ENCODE results near the gene TSPAN18. TPM values are rescaled to one million over a fixed set of nuclear protein-coding genes. Genes with fewer than 3 reads are reported as not detected.

Gene TSPAN18
- total and polyA plus RNA-seq, 8 donors = 27.2 to 85.8 (median 63.7) TPM

DNA sequence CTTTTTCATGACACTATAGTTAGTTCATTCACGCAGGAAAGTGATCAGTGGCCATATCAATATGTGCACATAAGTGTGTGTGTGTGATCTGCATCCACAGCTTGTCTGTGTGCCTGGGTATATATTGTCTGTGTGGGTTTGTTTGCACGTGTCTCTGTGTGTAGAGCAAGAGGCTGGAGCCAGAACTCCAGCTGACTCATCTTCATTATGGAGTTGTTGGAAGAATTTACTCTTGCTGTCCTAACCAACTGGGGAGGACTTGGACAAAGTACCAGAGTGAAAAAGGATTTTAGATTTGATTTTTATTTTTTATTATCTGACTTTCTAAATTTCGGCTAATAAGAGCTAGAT is 160.0 kb downstream of the TSPAN18 start:
- ATAC-seq (peak; percentile 73), DNase-seq (peak in 1 of 4 donors; percentile 24)
- Histone ChIP-seq H3K27ac (no peak overlapping the region), H3K4me3 (no peak overlapping the region), H3K4me1 (peaks cover 0 to 11% of the 10 kb centered on the region in 2 donors), H3K27me3 (peaks cover 0 to 5% of the 10 kb centered on the region in 2 donors), H3K36me3 (no peaks in the 10 kb centered on the region), H3K9me3 (no peaks in the 10 kb centered on the region)
- intact Hi-C loops (cut with DNase I) = no loop called here
- no peak for TF ChIP-seq CTCF (IDR thresholded peaks at IDR 0.05)

DNA sequence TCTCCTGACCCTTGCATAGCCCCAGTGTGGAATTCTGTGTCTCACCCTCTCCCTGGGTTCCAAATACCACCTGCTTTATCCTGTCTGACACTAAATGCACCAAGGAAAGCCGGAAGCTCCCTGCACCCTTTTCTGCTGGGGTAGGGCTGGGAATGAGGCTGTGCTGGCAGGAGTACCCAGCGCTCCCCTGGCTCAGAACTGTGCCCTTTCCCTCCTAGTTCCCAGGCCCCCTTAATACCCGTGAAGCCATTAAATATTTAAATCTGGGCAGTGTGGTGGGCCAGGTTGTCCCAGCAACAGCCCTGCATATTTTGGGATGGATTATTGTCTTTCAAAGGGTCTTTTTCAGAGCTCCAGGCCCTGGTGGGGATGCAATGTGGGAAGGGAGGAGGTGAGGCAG is 160.9 kb downstream of the TSPAN18 start:
- Histone ChIP-seq H3K4me3 (no peak overlapping the region), H3K27ac (no peak overlapping the region), H3K36me3 (no peaks in the 10 kb centered on the region), H3K4me1 (peaks cover 0 to 11% of the 10 kb centered on the region in 2 donors), H3K9me3 (no peaks in the 10 kb centered on the region), H3K27me3 (no peaks in the 10 kb centered on the region)
- DNase-seq = no peak
- intact Hi-C loops (cut with DNase I) = no loop called here
- TF ChIP-seq CTCF (IDR thresholded peaks at IDR 0.05) = no peak
- no peak for ATAC-seq

- intact Hi-C loops (cut with DNase I) = no loop called here
- no peak for DNase-seq
- no peak for ATAC-seq
- no peak for TF ChIP-seq CTCF (IDR thresholded peaks at IDR 0.05)
- Histone ChIP-seq H3K27ac (no peak overlapping the region), H3K4me3 (no peak overlapping the region), H3K27me3 (peaks cover 0 to 1% of the 10 kb centered on the region in 2 donors), H3K36me3 (no peaks in the 10 kb centered on the region), H3K9me3 (no peaks in the 10 kb centered on the region), H3K4me1 (peaks cover 0 to 11% of the 10 kb centered on the region in 2 donors)
These were observed 162.5 kb downstream of the TSPAN18 start for GRCh38 chr11:44889266-44889665.

DNA sequence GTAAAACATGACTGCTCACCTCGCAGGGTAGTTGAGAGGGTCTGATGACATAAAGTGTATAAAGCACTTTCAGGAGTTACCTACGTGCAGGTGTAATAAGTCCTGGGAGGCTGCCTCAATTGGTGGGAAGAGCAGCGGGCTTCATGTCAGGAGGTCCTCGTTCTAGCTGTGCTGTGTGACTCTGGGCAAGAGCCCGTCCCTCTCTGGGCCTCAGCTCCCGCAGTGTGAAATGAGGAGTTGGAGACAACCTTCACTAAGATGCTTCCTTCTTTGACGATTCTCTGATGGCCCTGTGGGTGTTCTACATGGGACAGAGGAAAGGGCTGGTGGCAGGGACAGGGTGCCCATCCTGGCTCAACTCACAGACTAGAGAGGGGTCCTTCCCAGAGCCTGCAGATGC is 166.1 kb downstream of the TSPAN18 start:
- Histone ChIP-seq H3K4me3 (no peak overlapping the region), H3K9me3 (no peaks in the 10 kb centered on the region), H3K27ac (no peak overlapping the region), H3K4me1 (no peaks in the 10 kb centered on the region), H3K36me3 (no peaks in the 10 kb centered on the region), H3K27me3 (peaks cover 0 to 10% of the 10 kb centered on the region in 2 donors)
- DNase-seq (no peak), ATAC-seq (no peak)
- no peak for TF ChIP-seq CTCF (IDR thresholded peaks at IDR 0.05)
- intact Hi-C loops (cut with DNase I) = loop anchor here in 1 of 2 donors (10.0 kb wide), 1 partner anchor 168 kb away; the partner anchor contains the start of gene TSPAN18

- peak in 1 of 4 donors; percentile 28 for DNase-seq
These were observed 166.6 kb downstream of the TSPAN18 start for GRCh38 chr11:44893308-44893822.

More at GRCh38 chr11:44893308-44893822, 166.6 kb downstream of the TSPAN18 start:
- ATAC-seq = no peak
- no peaks in the 10 kb centered on the region for H3K36me3 ChIP-seq
- TF ChIP-seq CTCF (IDR thresholded peaks at IDR 0.05) = no peak
- H3K4me3 ChIP-seq = no peak overlapping the region
- H3K9me3 ChIP-seq = no peaks in the 10 kb centered on the region
- H3K27me3 ChIP-seq = peaks cover 0 to 10% of the 10 kb centered on the region in 2 donors
- no peaks in the 10 kb centered on the region for H3K4me1 ChIP-seq
- no peak overlapping the region for H3K27ac ChIP-seq
- intact Hi-C loops (cut with DNase I) = loop anchor here in 1 of 2 donors (10.0 kb wide), 1 partner anchor 169 kb away; the partner anchor contains the start of gene TSPAN18
